GM12873 (cell line): ENCODE measurements around the gene TNIP2.

ENCODE experiments used
- CTCF ChIP-seq: IDR thresholded peaks from 2 replicates; pipeline ENCODE4 v1.5.1; 2012; ENCODE audit warnings: low read depth, mild to moderate bottlenecking, moderate library complexity, low read length, control low read depth; ENCODE audit not compliant: insufficient read depth; ENCODE audit errors: missing control alignments

The TNIP2 gene

GRCh38 chr4:2755821-2756690 is at the start of gene TNIP2:
Gene TNIP2 (minus strand): TSS chr4:2756336. CDS start chr4:2756289, 47 bp downstream.
- peak; percentile 27 for TF ChIP-seq CTCF

- no peak for TF ChIP-seq CTCF
Measured at GRCh38 chr4:2804973-2805501, 48.9 kb upstream of the TNIP2 start.

- no peak for TF ChIP-seq CTCF
Measured at GRCh38 chr4:2804449-2804972, 48.4 kb upstream of the TNIP2 start.

- no peak for TF ChIP-seq CTCF
Measured at GRCh38 chr4:2803624-2804448, 47.7 kb upstream of the TNIP2 start.

GRCh38 chr4:2802618-2803531 is 46.7 kb upstream of the TNIP2 start:
- no peak for TF ChIP-seq CTCF

GRCh38 chr4:2800691-2801596 is 44.8 kb upstream of the TNIP2 start:
- TF ChIP-seq CTCF, result no peak
